HG03025 (cell line): ENCODE measurements around the gene RPS6KA3.
"Not testable (repeated sequence)": the region's sequence is repeated elsewhere in the genome, so short reads cannot be mapped to it uniquely, and the experiment has no call there.

ENCODE experiments used
- ATAC-seq: cut with Tn5 transposase; IDR thresholded peaks from one replicate; pipeline ENCODE4 v1.9.1; 2021; ENCODE audit warnings: mild to moderate bottlenecking, moderate library complexity; ENCODE audit not compliant: unreplicated experiment, low FRiP score

Gene RPS6KA3

DNA sequence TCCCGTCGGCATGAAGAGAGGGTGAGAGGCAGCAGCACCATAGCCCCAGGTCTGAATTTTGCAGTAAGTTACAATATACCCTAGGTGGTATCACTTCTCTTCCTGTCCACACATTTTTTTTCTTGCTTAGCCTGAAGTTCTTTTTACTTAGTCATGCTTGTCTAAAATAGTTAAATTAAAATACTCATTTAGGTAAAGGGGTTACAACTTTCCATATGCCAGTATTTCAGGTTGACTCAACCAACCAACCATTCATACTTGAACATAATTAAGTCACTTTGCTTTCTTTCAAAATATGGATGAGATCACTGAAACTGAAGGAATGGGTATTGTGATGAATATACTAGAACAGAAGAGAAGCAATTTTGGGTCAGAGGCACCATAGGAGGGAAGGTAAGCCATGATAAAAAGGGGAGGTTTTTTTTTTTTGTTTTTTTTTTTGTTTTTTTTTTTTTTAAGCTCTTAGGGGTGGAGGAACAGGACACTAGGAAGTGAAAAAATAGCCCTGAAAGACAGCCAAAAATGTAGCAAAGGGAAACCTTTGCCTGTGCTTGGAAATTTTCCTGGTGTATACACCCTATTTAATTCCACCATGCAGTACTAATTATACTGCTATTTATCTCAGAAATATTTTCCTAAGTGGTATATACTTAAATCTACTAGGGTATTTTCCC is 41.8 kb downstream of the RPS6KA3 start:
- ATAC-seq: peak; percentile 66

DNA sequence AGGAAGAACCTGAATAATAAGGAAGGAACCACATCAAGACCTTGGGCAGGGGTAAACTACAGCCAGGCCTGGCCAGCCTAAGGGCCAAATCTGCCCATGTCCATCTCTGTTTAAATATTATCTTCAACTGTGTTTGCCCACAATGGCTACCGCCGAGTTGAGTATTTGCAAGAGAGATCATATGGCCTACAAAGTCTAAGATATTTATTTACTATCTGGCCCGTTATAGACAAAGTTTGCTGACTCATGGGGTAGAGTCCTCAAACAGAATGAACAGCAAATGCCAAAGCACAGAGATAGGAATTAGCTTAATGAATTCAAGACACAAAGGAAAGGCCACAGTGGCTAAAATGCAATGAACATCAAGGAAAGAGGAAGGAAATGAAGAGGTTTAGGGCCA is 44.8 kb downstream of the RPS6KA3 start:
- no peak for ATAC-seq

DNA sequence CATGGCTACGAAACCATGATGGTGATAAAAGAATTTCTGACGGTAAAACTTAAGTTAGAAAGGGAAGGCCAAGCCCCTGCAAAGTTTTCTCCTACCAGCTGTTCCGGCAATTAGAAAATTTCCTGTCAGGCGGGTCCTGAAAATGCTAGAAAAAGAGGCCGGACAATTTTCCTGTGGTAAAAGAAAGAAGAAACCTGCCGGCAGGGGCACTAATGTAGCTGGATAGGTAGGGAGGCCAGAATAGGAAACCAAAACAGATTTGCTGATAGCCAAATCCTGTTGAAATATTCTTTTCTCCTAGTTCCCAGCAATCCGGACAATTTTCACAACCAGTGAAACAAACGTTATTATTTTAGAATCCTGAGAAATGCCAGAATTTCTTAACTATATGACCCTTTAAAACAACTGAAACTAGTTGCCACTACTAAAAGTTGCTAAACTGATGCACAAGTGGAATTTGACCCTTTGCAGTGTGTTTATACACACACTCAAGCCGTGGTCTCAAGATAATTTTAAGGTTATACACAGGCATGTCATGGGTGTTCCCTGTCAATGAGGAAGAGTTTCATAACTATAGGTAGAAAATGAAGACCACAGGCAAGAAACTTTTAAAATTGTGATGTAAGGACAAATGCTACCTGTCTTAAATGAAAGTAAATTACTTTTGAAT is 47.7 kb downstream of the RPS6KA3 start:
- ATAC-seq: no peak

DNA sequence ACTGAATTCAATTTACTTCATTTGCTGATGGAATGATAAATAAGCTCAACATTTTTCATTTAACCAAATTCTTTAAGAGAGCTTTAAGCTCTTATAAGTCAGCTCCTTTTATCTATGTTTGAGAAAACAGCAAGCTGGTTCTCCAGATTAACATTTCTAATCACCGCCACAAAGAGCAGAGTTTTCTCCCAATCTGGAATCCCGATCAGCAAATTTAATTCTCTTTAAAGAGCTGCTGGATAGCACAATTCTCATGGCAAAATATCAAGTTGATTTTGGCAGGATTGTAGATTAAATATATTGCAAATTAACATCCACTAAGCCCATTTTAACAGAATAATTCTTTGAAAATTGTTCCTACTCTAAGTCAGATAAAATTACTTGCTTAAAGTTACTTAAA is 48.8 kb downstream of the RPS6KA3 start:
- no peak for ATAC-seq

DNA sequence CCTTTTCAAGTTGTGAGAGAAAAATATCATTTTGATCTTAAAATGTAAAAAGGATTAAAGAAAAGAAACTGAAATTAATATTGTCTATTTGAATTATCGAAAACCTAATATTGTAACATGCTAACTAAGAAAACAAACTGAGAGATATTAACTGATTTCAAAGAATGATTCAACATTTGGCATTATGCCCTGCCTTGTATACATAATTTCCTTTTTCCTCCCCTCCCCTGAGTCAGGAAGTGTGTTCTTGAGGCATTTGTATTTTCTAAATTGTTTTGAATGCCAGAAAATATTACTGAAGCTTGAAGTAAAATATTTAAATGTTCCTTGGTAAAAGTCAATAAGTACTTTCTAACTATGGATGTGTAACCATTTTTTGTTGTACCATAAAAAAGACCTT is 49.4 kb downstream of the RPS6KA3 start:
- no peak for ATAC-seq

DNA sequence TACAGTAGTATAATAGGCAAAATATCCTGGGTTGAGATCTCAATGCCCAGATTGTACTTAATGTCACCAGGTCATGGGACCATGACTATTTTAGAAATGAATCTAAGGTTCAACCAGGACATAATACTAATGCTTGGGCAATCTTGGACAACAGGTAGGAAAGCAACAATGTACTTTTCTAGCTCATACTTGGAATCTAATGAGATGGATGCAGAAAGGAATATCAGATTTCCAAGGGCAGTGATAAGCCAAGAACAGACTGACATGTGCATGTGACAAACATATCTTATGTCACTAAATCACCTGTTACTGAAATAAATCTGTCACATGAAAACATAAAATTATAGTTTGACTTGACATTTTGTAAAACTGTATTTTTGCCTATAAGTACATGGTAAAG is 51.1 kb downstream of the RPS6KA3 start:
- ATAC-seq: no peak

DNA sequence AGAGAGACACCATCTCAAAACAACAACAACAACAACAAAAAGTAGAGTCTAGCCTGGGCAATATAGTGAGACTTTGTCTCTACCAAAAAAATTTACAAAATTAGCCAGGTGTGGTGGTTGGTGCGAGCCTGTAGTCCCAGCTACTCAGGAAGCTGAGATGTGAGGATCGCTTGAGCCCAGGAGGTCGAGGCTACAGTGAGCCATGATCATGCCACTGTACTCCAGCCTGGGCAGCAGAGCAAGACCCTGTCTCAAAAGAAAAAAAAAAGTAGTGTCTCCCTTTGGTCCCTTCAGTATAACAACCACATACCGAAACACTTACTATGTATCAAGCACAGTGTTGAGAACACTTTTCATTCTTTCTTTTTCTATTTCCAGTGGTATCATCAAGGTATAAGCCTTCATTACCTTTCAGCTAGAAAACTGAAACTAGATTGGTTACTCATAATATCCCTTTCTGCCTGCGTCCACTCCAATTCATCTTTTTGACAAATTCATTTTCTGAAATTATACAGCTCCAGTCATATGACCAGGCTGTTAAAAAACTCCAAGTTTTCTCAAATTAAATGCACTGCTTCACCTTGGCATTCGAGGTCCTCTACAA is 54.1 kb downstream of the RPS6KA3 start:
- no peak for ATAC-seq

DNA sequence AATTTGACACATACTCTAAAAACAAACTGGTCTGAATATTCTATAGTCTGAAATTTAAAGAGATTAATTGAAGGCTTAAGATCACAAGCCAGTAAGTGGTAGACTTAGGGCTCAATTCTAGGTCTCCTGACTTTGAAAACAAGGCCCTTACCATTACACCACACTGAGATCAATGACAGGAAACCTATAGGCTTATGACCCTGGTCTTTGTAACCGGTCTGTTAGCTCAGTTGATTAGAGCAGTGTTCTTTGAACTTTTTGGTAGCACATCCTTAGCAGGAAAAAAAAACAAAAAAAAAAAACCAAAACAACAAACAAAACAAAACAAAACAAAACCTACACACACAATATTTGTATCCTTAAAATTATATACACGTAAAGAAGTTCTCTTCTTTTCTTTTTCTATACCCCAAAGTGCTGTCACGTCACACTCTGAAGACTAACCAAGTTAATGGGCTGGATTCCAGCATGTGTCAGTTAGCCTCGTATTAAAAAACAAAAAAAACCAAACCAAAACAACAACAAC is 55.4 kb downstream of the RPS6KA3 start:
- ATAC-seq: no peak

DNA sequence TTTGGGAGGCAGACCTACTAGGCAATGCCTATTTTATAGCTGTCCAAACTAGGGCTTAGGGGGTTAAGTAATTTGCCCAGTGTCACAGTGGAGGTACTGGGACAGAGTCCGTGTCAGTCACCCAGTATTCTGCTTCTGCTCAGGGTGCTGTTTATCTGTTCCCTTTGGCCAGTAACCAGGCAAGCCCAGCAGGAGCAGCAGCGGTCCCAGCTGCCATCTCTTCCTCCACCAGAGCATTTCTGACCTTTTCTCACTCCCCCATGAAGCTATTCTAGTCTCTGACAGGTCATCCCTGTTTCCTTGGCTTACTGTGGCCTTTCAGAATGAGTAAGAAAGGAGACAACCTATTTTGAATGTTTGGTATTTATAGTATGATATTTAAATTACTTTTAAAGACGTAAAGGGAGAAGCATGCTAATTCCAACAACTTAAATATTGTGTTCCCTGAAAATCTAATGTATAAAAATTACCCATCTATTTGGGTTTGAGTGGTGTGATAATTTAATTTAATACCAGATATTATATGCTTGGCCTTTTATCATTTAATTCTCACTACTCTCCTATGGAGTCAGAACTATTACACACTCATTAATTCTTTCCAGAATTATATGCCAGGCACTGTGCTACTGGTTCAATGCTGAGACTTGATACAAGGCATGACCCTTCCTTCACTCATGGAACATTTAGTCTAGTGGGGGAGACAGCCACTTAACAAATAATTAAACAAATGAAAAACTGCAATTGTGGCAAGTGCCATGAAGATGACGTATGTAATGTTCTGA is 60.6 kb downstream of the RPS6KA3 start:
- ATAC-seq: peak; percentile 72

DNA sequence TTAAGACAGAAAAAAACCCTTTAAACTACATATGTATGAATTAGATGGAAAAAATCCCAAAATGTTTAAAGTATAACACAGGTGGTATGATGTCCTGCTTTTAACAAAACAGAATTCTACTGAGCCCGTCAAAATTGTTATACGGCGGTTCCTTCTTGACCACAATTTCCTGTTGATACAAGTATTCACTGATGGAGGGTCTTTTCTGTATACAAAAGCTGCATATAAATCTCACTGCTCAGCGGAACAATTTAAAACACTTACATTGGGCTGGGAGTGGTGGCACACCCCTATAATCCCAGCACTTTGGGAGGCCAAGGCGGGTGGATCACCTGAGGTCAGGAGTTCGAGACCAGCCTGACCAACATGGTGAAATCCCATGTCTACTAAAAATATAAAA is 62.4 kb downstream of the RPS6KA3 start:
- no peak for ATAC-seq

DNA sequence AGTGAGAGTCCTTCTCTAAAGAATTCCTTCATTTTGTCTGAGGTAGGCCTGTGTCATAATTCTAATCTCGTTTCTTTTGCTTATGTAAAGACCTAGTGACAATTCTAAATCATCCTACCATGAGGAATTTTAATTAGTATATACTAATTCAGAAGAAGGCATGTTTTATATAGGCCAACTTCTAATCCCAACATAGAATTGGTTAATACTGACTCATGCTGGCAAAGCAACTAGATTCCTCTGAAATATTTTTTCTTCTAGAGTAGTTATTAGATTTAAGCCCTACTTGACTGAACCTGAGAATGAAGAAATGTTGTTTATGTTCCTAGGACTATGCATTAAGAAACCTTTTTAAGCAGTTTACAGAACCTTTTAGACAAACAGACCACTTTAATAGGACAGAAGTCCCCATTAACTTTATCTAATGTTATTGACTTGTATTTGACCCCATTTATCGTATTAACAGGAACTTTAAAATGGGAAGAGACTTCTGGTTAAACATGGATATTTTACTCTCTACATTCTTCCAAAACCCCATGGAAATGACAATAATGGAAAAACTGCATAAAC is 69.0 kb downstream of the RPS6KA3 start:
- no peak for ATAC-seq

DNA sequence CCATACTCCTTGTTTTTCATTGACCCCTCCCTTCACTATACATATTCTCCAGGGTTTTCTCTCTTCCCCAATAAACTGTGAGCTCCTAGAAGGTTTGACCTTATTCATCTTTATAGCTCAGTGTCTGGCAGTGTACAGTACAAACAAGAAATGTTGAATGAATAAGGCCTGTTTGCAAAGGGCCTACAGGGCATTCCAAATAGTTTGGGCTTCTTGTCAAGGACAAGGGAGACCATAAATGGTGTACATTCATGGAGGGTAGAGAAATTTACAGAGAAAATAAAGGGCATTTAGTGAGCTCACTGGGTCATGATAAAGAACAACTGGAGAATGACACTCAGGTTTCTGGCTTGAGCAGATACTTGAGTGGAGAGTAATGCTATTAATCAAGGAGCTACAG is 77.5 kb downstream of the RPS6KA3 start:
- ATAC-seq: no peak

DNA sequence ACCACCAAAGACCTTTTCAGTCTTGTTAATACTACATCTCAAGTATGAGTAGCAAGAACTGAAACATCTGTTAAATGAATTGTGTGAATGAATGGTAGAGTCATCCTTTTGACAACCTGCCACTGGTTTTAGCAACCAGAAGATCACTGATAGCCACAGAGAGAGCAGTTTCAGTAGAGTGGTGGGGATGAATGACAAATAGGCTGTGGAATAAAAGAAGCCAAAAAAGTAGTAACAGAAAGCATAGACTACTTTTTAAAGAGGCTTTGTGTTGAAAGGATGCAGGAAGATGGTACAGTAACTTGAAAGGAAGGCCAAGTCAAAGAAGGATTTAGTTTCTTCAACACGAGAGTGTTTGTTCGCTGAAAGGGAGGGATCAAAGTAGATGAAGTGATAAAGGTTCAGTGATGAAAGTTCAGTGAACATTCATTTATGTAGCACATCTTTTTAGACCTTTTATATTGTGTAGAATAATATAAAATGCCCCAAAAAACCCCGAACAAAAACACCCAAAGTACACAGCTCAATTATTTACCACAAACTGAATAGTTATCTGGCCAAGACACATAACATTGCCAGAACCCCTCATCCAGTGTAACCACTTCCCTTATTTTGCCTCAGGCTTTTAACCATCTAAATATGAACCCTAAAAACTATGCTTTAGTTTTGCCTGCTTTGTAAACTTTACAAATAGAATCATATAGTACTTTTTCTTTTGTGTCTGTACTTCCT is 84.9 kb downstream of the RPS6KA3 start:
- ATAC-seq: no peak

DNA sequence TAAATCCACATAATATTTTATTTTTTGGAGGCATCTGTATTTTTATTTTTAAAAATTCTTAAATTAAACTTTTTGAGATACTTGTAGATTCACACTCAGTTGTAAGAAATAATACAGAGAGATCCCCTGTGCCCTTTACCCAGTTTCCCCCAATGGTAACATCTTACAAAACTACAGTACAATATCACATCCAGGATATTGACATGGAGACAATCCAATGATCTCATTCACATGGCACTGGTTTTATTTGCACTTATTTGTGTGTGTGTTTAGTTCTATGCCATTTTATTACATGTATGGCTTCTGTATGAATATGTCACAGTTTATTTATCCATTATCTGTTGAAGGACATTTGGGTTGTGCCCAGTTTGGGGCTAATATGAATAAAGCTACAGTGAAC is 89.6 kb downstream of the RPS6KA3 start:
- ATAC-seq: no peak

DNA sequence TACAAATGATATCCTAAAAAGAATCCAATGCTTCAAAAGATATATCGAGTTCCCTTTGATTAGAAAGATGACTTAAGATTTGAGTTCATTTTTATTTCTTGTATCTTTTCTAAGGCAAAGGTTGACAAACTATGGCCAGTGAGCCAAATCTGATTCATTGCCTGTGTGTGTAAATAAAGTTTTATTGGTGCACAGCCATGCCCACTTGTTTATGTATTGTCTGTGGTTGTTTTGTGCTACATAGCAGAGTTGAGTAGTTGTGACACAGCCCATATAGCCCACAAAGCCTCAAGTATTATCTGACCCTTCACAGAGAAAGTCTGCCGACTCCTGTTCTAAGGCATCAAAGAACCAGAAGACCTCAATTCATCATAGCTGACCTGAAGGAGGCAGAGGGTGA is 92.9 kb downstream of the RPS6KA3 start:
- no peak for ATAC-seq

DNA sequence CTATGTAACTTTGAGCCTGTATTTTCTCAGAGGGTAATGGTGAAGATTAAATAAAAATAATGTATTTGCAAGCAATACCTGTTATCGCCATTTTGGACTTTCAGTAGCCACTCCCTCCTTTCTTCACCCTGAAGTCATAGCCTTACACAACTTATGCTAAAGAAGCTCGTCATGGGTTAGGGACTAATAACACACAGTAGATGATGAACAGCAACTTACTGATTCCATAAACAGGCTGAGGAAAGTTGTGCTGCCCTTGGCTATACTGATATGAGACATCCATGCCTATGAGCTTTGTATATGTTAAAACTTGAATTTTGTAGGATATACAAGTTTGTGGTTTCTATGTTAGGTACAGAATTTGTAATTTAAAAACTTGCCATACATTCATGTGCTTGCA is 93.4 kb downstream of the RPS6KA3 start:
- no peak for ATAC-seq

DNA sequence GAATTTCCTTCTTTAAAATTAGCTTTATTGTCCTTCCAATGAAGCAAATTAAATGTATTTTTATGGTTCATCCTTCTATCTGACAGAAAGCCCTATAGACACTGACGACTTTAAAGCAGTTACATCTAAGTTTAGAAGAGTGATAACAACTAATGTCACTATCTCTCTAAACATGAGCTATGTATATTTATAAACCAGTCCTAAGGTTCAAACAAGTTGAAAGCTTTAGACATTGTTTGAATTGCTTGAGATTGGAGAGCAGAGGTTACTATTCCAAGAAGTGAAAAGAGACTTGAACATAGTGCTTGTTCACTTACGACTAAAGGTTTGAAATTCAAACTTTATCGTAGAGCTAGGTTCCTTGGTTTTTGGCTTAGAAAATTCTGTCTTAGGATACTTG is 94.8 kb downstream of the RPS6KA3 start:
- ATAC-seq: no peak

DNA sequence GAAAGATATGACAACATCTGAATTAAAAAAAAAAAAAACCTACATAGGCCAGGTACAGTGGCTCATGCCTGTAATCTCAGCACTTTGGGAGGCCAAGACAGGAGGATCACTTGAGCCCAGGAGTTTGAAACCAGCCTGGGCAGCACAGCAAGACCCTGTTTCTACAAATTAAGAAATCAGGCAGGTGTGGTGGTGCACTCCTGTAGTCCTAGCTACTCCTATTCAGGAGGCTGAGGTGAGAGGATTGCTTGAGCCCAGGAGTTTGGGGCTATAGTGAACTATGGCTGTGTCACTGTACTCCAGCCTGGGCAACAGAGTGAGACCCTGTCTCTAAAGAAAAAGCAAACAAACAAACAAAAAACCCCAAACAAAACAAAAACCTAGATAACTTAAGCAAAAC is 104.2 kb downstream of the RPS6KA3 start:
- not testable (repeated sequence) for ATAC-seq

DNA sequence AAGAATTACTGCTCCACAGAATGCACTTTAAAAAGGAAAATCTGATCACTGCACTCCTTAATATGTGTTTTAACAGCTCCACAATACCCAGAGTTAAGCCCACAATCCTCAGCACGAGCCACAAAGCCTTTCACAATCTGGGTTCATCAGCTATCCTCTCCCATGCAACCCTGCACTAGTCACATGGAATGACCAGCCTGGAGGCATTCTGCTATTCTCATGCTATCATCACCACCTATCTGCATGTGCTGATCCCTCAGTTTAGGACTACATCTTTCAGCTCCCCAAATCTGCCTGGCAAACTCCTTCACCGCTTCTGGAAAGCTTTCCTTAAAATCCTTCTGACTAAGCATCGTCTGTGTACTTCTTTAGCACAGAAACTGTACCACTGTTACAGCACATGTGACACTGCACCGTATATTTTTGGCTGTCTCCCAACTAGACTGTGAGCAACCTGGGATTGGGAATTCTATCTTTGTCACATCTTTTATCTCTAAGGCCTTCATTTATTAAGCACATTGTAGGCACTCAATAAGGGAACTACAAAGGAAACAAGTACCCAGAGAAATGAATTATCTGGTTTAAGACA is 106.8 kb downstream of the RPS6KA3 start:
- no peak for ATAC-seq

DNA sequence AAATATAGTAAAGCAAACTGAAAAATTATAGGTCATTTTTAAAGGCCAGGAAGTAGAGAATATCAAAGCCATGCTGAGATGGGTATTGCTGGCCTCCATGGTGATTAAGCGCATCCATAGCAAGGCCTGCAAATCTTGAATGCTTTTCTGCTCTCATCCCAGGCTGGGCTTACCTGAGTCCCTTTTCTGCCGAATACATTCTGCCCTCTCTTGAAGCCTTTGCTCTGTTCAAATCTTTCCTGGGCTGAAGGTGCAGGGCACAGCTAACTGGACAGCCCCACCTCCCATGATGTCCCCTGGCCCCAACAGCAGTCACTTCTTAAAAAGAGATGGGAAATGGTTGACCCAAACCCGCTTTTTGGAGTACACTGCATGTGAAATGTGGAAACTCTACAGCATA is 115.0 kb downstream of the RPS6KA3 start:
- no peak for ATAC-seq
